H1 (cell line): ENCODE results near the gene KLK8.

ENCODE experiments used
- CHD1 ChIP-seq: IDR thresholded peaks from 2 replicates; pipeline ENCODE4 v1.6.1; 2012; ENCODE audit warnings: low read depth, low read length, improper control_type of control experiment
- CTCF ChIP-seq, 3 experiments: IDR thresholded peaks; 1 replicate in 2 of 3; 2 replicates in 1 of 3; pipeline versions ENCODE4 v1.5.1 to v1.6.1; 2011; ENCODE audit warnings: low read length in 3 of 3, mild to moderate bottlenecking in 3 of 3, inconsistent platforms in 2 of 3, low read depth in 1 of 3, moderate library complexity in 1 of 3; ENCODE audit not compliant: insufficient read depth in 1 of 3; ENCODE audit errors: control extremely low read depth in 1 of 3
- EP300 ChIP-seq, 2 experiments: IDR thresholded peaks; 1 replicate in 1 of 2; 2 replicates in 1 of 2; pipeline ENCODE4 v1.6.1; 2011 to 2012; ENCODE audit warnings: low read depth in 2 of 2, low read length in 2 of 2, mild to moderate bottlenecking in 2 of 2, borderline replicate concordance in 1 of 2, inconsistent platforms in 1 of 2, moderate library complexity in 1 of 2
- FOSL1 ChIP-seq: IDR thresholded peaks from 2 replicates; pipeline ENCODE4 v1.6.1; 2011; ENCODE audit warnings: mild to moderate bottlenecking, low read depth, low read length, moderate library complexity; ENCODE audit not compliant: insufficient read depth
- GABPA ChIP-seq: IDR thresholded peaks from 2 replicates; pipeline ENCODE4 v1.6.1; 2011; ENCODE audit warnings: mild to moderate bottlenecking, low read length, moderate library complexity, borderline replicate concordance; ENCODE audit not compliant: insufficient read depth
- POLR2AphosphoS5 ChIP-seq: IDR thresholded peaks from 2 replicates; pipeline ENCODE4 v1.6.1; 2011; ENCODE audit warnings: low read depth, low read length
- RAD21 ChIP-seq, 2 experiments: IDR thresholded peaks in 1 of 2; conservative IDR thresholded peaks in 1 of 2; 2 replicates each; pipeline ENCODE4 v1.6.1; 2011; ENCODE audit warnings: low read depth in 2 of 2, low read length in 2 of 2, improper control_type of control experiment in 1 of 2, inconsistent platforms in 1 of 2, mild to moderate bottlenecking in 1 of 2, moderate library complexity in 1 of 2
- RFX5 ChIP-seq: IDR thresholded peaks from 2 replicates; pipeline ENCODE4 v1.6.1; 2011; ENCODE audit warnings: low read depth, low read length, improper control_type of control experiment, borderline replicate concordance
- SP1 ChIP-seq: IDR thresholded peaks from 2 replicates; pipeline ENCODE4 v1.6.1; 2011; ENCODE audit warnings: low read depth, low read length
- SP2 ChIP-seq: IDR thresholded peaks from 2 replicates; pipeline ENCODE4 v1.6.1; 2012; ENCODE audit warnings: mild to moderate bottlenecking, low read length, inconsistent platforms
- TBP ChIP-seq: IDR thresholded peaks from 2 replicates; pipeline ENCODE4 v1.6.1; 2011; ENCODE audit warnings: low read depth, low read length, improper control_type of control experiment
- TCF12 ChIP-seq: IDR thresholded peaks from 2 replicates; pipeline ENCODE4 v1.6.1; 2011; ENCODE audit warnings: low read depth, mild to moderate bottlenecking, low read length
- TF ChIP-seq, protein P1 (sequence below): IDR thresholded peaks from 2 replicates; pipeline ENCODE4 v1.6.1; 2011; ENCODE audit warnings: low read length, improper control_type of control experiment

DNA sequence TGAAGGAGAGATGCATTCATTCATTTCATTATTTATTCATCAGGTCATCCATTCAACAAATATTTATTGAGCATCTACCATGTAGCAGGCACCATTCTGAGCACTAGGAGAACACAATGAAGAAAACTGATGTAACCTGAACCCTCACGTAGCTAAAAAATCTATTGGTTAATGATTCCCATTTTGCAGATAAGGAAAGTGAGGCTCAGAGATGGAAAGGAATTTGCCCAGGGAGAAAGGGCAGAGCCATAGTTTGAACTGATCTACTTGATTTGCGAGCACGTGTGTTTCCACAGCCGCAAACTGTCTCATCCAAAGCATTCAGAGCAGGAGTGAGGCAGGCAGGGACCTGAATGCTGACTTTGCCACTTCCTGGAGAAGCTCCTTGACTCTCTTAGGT, 2.7 kb downstream of the KLK8 start:
- no peak for TF ChIP-seq SP2
- TF ChIP-seq EP300 (IDR thresholded peaks at IDR 0.05; ENCODE audit: borderline replicate concordance in 1 of 2, low read depth in 2 of 2, low read length in 2 of 2): no peak
- no peak for TF ChIP-seq CTCF (IDR thresholded peaks at IDR 0.05; ENCODE audit: control extremely low read depth in 1 of 3, insufficient read depth in 1 of 3, low read depth in 1 of 3, low read length in 3 of 3)
- no peak for TF ChIP-seq TCF12
- TF ChIP-seq TBP: no peak
- TF ChIP-seq SP1: no peak
- no peak for TF ChIP-seq CHD1
- TF ChIP-seq, protein P1, sequence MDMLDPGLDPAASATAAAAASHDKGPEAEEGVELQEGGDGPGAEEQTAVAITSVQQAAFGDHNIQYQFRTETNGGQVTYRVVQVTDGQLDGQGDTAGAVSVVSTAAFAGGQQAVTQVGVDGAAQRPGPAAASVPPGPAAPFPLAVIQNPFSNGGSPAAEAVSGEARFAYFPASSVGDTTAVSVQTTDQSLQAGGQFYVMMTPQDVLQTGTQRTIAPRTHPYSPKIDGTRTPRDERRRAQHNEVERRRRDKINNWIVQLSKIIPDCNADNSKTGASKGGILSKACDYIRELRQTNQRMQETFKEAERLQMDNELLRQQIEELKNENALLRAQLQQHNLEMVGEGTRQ: no peak
- no peak for TF ChIP-seq GABPA
- TF ChIP-seq RFX5: no peak
- no peak for TF ChIP-seq RAD21 (IDR thresholded peaks at IDR 0.05 in 1 of 2, conservative IDR thresholded peaks at IDR 0.05 in 1 of 2; ENCODE audit: low read depth in 2 of 2, low read length in 2 of 2)
- no peak for TF ChIP-seq FOSL1
- TF ChIP-seq POLR2AphosphoS5: no peak
